BLaER1 treated with 17β-estradiol and CSF1 and Interleukin-3, amounts not matched to agents 10 nM and 100 nM (cell line): Measurements from ENCODE around the gene GATAD2B.
"Not testable (repeated sequence)": the region's sequence is repeated elsewhere in the genome, so short reads cannot be mapped to it uniquely, and the experiment has no call there.

Experiments used
- H3K27ac ChIP-seq, 11 experiments: shearing (Covaris generic); formaldehyde crosslinking; 2 replicates each; pipeline ENCODE4 v1.8.1; 2022
- H3K27me3 ChIP-seq, 11 experiments: shearing (Covaris generic); formaldehyde crosslinking; 2 replicates each; pipeline ENCODE4 v1.8.1; 2022
- H3K36me3 ChIP-seq, 11 experiments: shearing (Covaris generic); formaldehyde crosslinking; 2 replicates each; pipeline ENCODE4 v1.8.1; 2022
- H3K4me1 ChIP-seq, 10 experiments: shearing (Covaris generic); formaldehyde crosslinking; 2 replicates each; pipeline ENCODE4 v1.8.1; 2022
- H3K4me2 ChIP-seq, 11 experiments: shearing (Covaris generic); formaldehyde crosslinking; 2 replicates each; pipeline ENCODE4 v1.8.1; 2022
- H3K4me3 ChIP-seq, 10 experiments: shearing (Covaris generic); formaldehyde crosslinking; 2 replicates each; pipeline ENCODE4 v1.8.1; 2022
- H3K9ac ChIP-seq, 11 experiments: shearing (Covaris generic); formaldehyde crosslinking; 2 replicates each; pipeline ENCODE4 v1.8.1; 2022
- H3K9me3 ChIP-seq, 11 experiments: shearing (Covaris generic); formaldehyde crosslinking; replicated peaks in 1 of 11; 2 replicates each; pipeline ENCODE4 v1.8.1; 2022
- H4K20me1 ChIP-seq, 11 experiments: shearing (Covaris generic); formaldehyde crosslinking; 2 replicates each; pipeline ENCODE4 v1.8.1; 2022
- Cebpa-rat ChIP-seq, 11 experiments: shearing (Covaris generic); IDR thresholded peaks; 2 replicates each; pipeline ENCODE4 v1.8.1; 2022

The GATAD2B gene

DNA sequence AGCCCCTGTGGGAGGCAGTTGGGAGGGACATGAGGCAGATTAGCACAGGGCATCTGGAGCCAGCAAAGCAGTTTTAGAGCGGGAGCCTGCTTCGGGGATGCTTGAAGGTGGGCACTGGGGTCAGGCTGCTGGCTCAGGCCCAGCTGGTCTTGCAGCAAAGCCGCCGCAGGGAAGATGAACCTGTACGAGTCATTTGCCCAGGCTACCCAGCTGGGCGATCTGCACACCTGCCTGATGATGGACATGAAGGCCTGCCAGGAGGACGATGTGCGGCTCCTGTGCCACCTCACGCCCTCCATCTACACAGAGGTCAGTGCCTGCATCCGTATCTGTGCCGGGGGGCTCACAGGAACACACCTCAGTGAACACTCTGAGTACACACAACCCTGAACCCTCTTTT lies 155.3 kb downstream of the GATAD2B start:
- H3K9ac ChIP-seq = peak overlapping the region in 8 of 11 experiments; percentile 14 to 96 (median 91); a peak in 9 of 22 replicates
- peaks cover 60 to 87% (median 84%) of the 10 kb centered on the region in 10 experiments for H3K4me1 ChIP-seq
- H3K36me3 ChIP-seq = peaks cover 47 to 73% (median 69%) of the 10 kb centered on the region in 11 experiments
- H3K27ac ChIP-seq = peak overlapping the region in 10 of 11 experiments; percentile 58 to 100 (median 98); a peak in 17 of 22 replicates
- H3K9me3 ChIP-seq = no peaks in the 10 kb centered on the region
- no peak for TF ChIP-seq Cebpa-rat (IDR thresholded peaks at IDR 0.05)
- peak overlapping the region; percentile 83 to 100 (median 99) for H3K4me2 ChIP-seq
- H3K27me3 ChIP-seq = no peaks in the 10 kb centered on the region
- no peaks in the 10 kb centered on the region for H4K20me1 ChIP-seq
- no peak overlapping the region; a peak in 1 of 20 replicates for H3K4me3 ChIP-seq

DNA sequence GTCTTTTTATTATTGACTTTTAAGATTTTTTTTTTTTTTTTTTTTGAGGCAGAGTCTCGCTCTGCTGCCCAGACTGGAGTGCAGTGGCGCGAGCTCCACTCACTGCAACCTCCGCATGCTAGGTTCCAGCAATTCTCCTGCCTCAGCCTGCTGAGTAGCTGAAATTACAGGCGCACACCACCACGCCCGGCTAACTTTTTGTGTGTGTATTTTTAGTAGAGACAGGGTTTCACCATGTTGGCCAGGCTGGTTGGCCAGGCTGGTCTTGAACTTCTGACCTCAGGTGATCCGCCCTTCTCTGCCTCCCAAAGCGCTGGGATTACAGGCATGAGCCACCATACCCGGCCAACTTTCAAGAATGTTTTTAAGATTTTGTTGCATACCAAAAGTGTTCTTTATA lies 156.1 kb downstream of the GATAD2B start:
- not testable (repeated sequence) for H3K9me3 ChIP-seq, H3K4me3 ChIP-seq, H3K9ac ChIP-seq, H4K20me1 ChIP-seq, H3K27me3 ChIP-seq
- H3K4me2 ChIP-seq = peak overlapping the region in 4 of 11 experiments; percentile 94 to 99 (median 96); a peak in 3 of 22 replicates
- H3K36me3 ChIP-seq = peaks cover 56 to 76% (median 73%) of the 10 kb centered on the region in 11 experiments
- H3K27ac ChIP-seq = peak overlapping the region in 3 of 11 experiments; percentile 99 to 100 (median 99); a peak in 5 of 22 replicates
- H3K4me1 ChIP-seq = peaks cover 51 to 86% (median 79%) of the 10 kb centered on the region in 10 experiments

DNA sequence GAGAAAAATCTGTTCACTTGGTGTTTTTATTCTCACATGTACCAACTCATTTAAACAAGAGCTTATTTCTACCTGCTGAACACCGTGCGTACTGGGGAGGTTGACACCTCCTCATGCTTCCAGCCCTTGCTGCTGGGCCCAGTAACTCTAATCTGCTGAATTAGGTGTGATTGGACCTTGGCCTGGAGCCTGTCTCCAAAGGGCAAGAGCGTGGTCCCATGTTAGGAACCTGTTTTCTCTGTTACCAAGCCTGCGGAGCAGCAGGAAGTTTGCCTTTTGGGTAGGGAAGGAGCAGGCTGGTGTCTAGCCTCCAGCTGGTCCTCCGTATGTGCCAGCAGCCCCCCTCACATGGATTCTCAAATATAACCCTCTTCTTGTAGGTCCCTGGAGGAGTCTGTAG lies 158.5 kb downstream of the GATAD2B start:
- Histone ChIP-seq H3K36me3 (peaks cover 79 to 99% (median 96%) of the 10 kb centered on the region in 11 experiments), H4K20me1 (no peaks in the 10 kb centered on the region), H3K9me3 (no peaks in the 10 kb centered on the region), H3K27ac (peak overlapping the region in 7 of 11 experiments; percentile 41 to 68 (median 65); a peak in 13 of 22 replicates), H3K4me1 (peaks cover 28 to 63% (median 58%) of the 10 kb centered on the region in 10 experiments), H3K4me3 (no peak overlapping the region), H3K9ac (peak overlapping the region in 7 of 11 experiments; percentile 19 to 67 (median 48); a peak in 8 of 22 replicates), H3K4me2 (peak overlapping the region in 8 of 11 experiments; percentile 64 to 88 (median 78); a peak in 14 of 22 replicates), H3K27me3 (no peaks in the 10 kb centered on the region)
- TF ChIP-seq Cebpa-rat (IDR thresholded peaks at IDR 0.05) = no peak

DNA sequence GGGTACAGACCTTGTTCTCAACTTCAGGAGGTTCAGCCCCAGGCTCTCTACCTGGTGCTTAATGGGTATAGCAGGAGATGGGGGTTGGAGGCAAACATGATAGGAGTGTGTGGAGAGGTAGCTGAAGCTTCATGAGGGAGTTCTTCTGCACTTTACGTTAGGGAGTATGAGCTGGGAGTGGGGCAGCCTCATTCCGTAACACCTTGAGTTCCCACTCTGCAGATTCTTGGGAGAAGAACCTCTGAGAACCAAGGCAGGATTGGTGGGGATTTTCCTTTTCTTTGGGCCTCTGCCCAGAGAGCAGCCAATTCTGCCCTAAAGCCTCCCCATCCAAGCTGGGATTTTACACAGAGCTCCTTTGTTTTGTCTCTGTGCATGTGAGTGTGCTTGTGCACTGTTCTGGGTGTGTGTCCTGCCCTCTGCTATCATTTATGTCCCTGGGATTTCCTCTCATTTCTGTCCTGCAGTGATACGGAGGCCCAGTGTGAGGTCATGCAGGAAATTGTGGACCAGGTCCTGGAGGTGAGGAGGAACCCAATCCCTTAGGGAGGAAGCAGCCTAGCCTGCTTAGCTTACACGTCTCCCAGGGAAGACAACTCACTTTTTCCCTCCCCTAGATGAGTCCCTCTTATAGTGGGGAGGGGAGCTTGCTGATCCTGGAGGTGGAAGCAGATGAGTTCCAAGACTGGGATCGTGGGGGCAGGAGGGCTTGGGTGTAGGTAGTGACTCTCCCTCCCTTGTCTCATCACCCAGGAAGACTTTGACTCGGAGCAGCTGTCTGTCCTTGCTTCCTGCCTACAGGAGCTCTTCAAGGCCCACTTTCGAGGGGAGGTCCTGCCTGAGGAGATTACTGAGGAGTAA lies 159.2 kb downstream of the GATAD2B start:
- peak overlapping the region in 8 of 11 experiments; percentile 19 to 67 (median 44); a peak in 12 of 22 replicates for H3K9ac ChIP-seq
- 0 out of 20 replicates have a peak overlapping the region, but pooled peaks of 1 of the 10 experiments have one; percentile 11 for H3K4me3 ChIP-seq
- H3K9me3 ChIP-seq = no peaks in the 10 kb centered on the region
- peaks cover 86 to 100% (median 99%) of the 10 kb centered on the region in 11 experiments for H3K36me3 ChIP-seq
- peak overlapping the region in 9 of 11 experiments; percentile 16 to 88 (median 77); a peak in 18 of 22 replicates for H3K4me2 ChIP-seq
- TF ChIP-seq Cebpa-rat (IDR thresholded peaks at IDR 0.05) = no peak
- no peaks in the 10 kb centered on the region for H4K20me1 ChIP-seq
- H3K4me1 ChIP-seq = peaks cover 21 to 56% (median 51%) of the 10 kb centered on the region in 10 experiments
- H3K27me3 ChIP-seq = no peaks in the 10 kb centered on the region
- H3K27ac ChIP-seq = peak overlapping the region in 8 of 11 experiments; percentile 28 to 68 (median 58); a peak in 15 of 22 replicates

DNA sequence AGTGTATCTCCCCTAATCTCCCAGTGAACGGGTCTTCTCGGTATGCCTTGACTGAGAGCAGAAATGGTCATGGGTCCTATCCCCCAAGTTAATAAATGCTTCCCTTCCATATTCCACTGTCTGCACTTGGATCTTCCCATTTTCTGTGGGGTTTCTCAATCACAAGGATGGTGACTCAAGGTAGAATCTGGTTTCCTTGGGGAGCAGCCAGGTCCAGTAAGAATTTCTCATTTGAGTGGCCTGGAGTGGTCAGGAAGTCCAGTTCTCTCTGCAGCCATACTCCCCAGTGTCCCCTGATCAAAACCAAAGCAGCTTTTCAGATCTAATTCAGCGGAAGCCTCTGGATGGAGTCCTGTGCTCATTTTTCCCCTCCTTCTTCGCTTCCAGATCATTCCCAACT lies 162.3 kb downstream of the GATAD2B start:
- no peaks in the 10 kb centered on the region for H3K9me3 ChIP-seq
- H3K27me3 ChIP-seq = no peaks in the 10 kb centered on the region
- H3K4me1 ChIP-seq = peaks cover 0 to 32% (median 27%) of the 10 kb centered on the region in 10 experiments; a peak in 18 of 20 replicates
- H3K36me3 ChIP-seq = peaks cover 97 to 100% (median 100%) of the 10 kb centered on the region in 11 experiments
- no peak for TF ChIP-seq Cebpa-rat (IDR thresholded peaks at IDR 0.05)
- H3K9ac ChIP-seq = no peak overlapping the region
- no peak overlapping the region for H3K4me3 ChIP-seq
- H3K4me2 ChIP-seq = no peak overlapping the region
- H4K20me1 ChIP-seq = no peaks in the 10 kb centered on the region
- H3K27ac ChIP-seq = no peak overlapping the region
